Spleen (tissue), 11 donors: ENCODE results near the gene RALBP1. TPM values are rescaled to one million over a fixed set of nuclear protein-coding genes. Genes with fewer than 3 reads are reported as not detected.

Experiments used
- DNase-seq: peaks from one replicate; pipeline ENCODE4 v3.0.0-alpha.2; 2020
- H3K27ac ChIP-seq, 8 donors: fragments of 200-600 bp; sonication (generic) in 7 of 8; 1 replicate in 4 of 8; 2 replicates in 4 of 8; pipeline versions ENCODE4 v1.5.0 to v1.8.0; 2016 to 2021; ENCODE audit warnings: inconsistent platforms in 4 of 8, mild to moderate bottlenecking in 4 of 8, moderate library complexity in 1 of 8
- H3K27me3 ChIP-seq, 7 donors: fragments of 200-600 bp; sonication (generic) in 6 of 7; replicated peaks in 1 of 7; 1 replicate in 4 of 7; 2 replicates in 3 of 7; pipeline versions ENCODE4 v1.5.0 to v1.8.0; 2016 to 2021; ENCODE audit warnings: inconsistent platforms in 3 of 7, mild to moderate bottlenecking in 1 of 7
- H3K36me3 ChIP-seq, 6 donors: fragments of 200-600 bp; sonication (generic) in 5 of 6; 1 replicate in 4 of 6; 2 replicates in 2 of 6; pipeline versions ENCODE4 v1.5.0 to v1.8.0; 2016 to 2021; ENCODE audit warnings: inconsistent platforms in 2 of 6
- H3K4me1 ChIP-seq, 6 donors: fragments of 200-600 bp; sonication (generic) in 5 of 6; 1 replicate in 3 of 6; 2 replicates in 3 of 6; pipeline versions ENCODE4 v1.5.0 to v1.8.0; 2016 to 2021; ENCODE audit warnings: inconsistent platforms in 3 of 6
- H3K4me3 ChIP-seq, 8 donors: fragments of 200-600 bp; sonication (generic) in 7 of 8; 1 replicate in 4 of 8; 2 replicates in 4 of 8; pipeline versions ENCODE4 v1.5.0 to v1.8.0; 2016 to 2021; ENCODE audit warnings: inconsistent platforms in 4 of 8, mild to moderate bottlenecking in 4 of 8, moderate library complexity in 2 of 8
- H3K9me3 ChIP-seq, 8 donors: fragments of 200-600 bp; sonication (generic) in 7 of 8; 1 replicate in 4 of 8; 2 replicates in 4 of 8; pipeline versions ENCODE4 v1.5.0 to v1.8.0; 2016 to 2021; ENCODE audit warnings: inconsistent platforms in 4 of 8
- CTCF ChIP-seq, 11 experiments: fragments of 200-600 bp in 7 of 11; fragments of 450-650 bp in 4 of 11; sonication (generic) in 4 of 11; IDR thresholded peaks in 8 of 11; conservative IDR thresholded peaks in 3 of 11; 1 replicate in 7 of 11; 2 replicates in 4 of 11; pipeline versions ENCODE4 v1.4.0 to v1.8.0; 2016 to 2021; ENCODE audit warnings: antibody characterized with exemption in 11 of 11, inconsistent platforms in 4 of 11, mild to moderate bottlenecking in 1 of 11
- POLR2A ChIP-seq, 3 donors: fragments of 450-650 bp; IDR thresholded peaks; one replicate each; pipeline ENCODE4 v1.5.1; 2017; ENCODE audit warnings: antibody characterized with exemption in 3 of 3, mild to moderate bottlenecking in 1 of 3
- POLR2AphosphoS5 ChIP-seq, 3 donors: sonication (generic); formaldehyde crosslinking; IDR thresholded peaks; one replicate each; pipeline ENCODE4 v1.5.1; 2017; ENCODE audit warnings: antibody characterized with exemption in 3 of 3
- WGBS, 5 donors: extraction: QIAGEN DNeasy Blood & Tissue Kit in 3 of 5; methylation state at CpG; one replicate each; pipeline versions ENCODE4 v1.1.5 to v1.1.7; 2013 to 2018; 5-methylcytosine and 5-hydroxymethylcytosine counted together
- intact Hi-C: fragments of 100-400 bp; cut with DNase I; formaldehyde crosslinking; loops from one replicate; pipeline ENCODE4 v1.15.0; 2023; ENCODE audit warnings: low total_unique reads
- polyA plus RNA-seq, 3 donors: library from polyadenylated mRNA; stranded (reverse); fragments of 200-250 nt; gene quantifications; one replicate each; pipeline ENCODE4 v1.2.1, GENCODE V29; 2013
- total RNA-seq, 7 donors: library from RNA; depleted of rRNA in 3 of 7; stranded (reverse); fragments of >200 nt in 3 of 7; fragmentation: NEBNext Ultra II Directional in 4 of 7; extraction: Animal tissue kit (Norgen Biotek cat#: 25700) in 4 of 7; gene quantifications; one replicate each; pipeline versions ENCODE4 v1.1.0 to v1.2.1, GENCODE V29; 2016 to 2021
- donor health status: healthy with polysubstance abuse.
- donor health status: DM: no; HTN: no; CAD: no; lungs with moderate emphysema.
- donor health status: DM: no; HTN: no; CAD: no.
- donor health status: Bipolar disorder and iron deficiency.
- donor health status: healthy.
- donor health status: DM: no; HTN: no; CAD: no.
- donor health status: DM: yes; HTN: yes; CAD: no.

RALBP1 gene
- total and polyA plus RNA-seq, 10 donors: 13.6 to 76.4 (median 50.0) TPM

GRCh38 chr18:9506046-9506792 is 30.9 kb downstream of the RALBP1 start:
- intact Hi-C loops: no loop called here
- 79 to 90% (median 89%) methylated on average over 4 of the region's 4 CpGs for WGBS, 5 donors
- H3K9me3 ChIP-seq: peaks cover 0 to 27% (median 22%) of the 10 kb centered on the region in 8 donors
- TF ChIP-seq POLR2A (IDR thresholded peaks at IDR 0.05): no peak
- TF ChIP-seq POLR2AphosphoS5 (IDR thresholded peaks at IDR 0.05): no peak
- no peak for TF ChIP-seq CTCF (IDR thresholded peaks at IDR 0.05 in 8 of 11, conservative IDR thresholded peaks at IDR 0.05 in 3 of 11)
- no peak overlapping the region for H3K27ac ChIP-seq
- H3K4me1 ChIP-seq: peaks cover 0 to 21% (median 0%) of the 10 kb centered on the region in 6 donors
- peaks cover 0 to 16% (median 0%) of the 10 kb centered on the region in 6 donors for H3K36me3 ChIP-seq
- H3K27me3 ChIP-seq: no peaks in the 10 kb centered on the region
- H3K4me3 ChIP-seq: no peak overlapping the region
- DNase-seq: no peak

GRCh38 chr18:9507565-9508088 is 32.3 kb downstream of the RALBP1 start:
- H3K27me3 ChIP-seq: no peaks in the 10 kb centered on the region
- peaks cover 0 to 21% (median 0%) of the 10 kb centered on the region in 6 donors for H3K4me1 ChIP-seq
- H3K27ac ChIP-seq: no peak overlapping the region
- peaks cover 0 to 4% (median 0%) of the 10 kb centered on the region in 6 donors for H3K36me3 ChIP-seq
- intact Hi-C loops: no loop called here
- peaks cover 0 to 15% (median 13%) of the 10 kb centered on the region in 8 donors for H3K9me3 ChIP-seq
- TF ChIP-seq POLR2A (IDR thresholded peaks at IDR 0.05) (no peak), CTCF (IDR thresholded peaks at IDR 0.05 in 8 of 11, conservative IDR thresholded peaks at IDR 0.05 in 3 of 11) (no peak), POLR2AphosphoS5 (IDR thresholded peaks at IDR 0.05) (no peak)
- DNase-seq: no peak
- WGBS, 5 donors: 75 to 92% (median 81%) methylated on average over 2 of the region's 2 CpGs
- no peak overlapping the region for H3K4me3 ChIP-seq

GRCh38 chr18:9508446-9509025 is 33.2 kb downstream of the RALBP1 start:
- TF ChIP-seq POLR2AphosphoS5 (IDR thresholded peaks at IDR 0.05): no peak
- no peak for TF ChIP-seq POLR2A (IDR thresholded peaks at IDR 0.05)
- TF ChIP-seq CTCF (IDR thresholded peaks at IDR 0.05 in 8 of 11, conservative IDR thresholded peaks at IDR 0.05 in 3 of 11): no peak
- Histone ChIP-seq H3K9me3 (peaks cover 0 to 6% (median 4%) of the 10 kb centered on the region in 8 donors), H3K36me3 (peaks cover 0 to 9% (median 5%) of the 10 kb centered on the region in 6 donors), H3K4me1 (peaks cover 0 to 21% (median 0%) of the 10 kb centered on the region in 6 donors), H3K4me3 (no peak overlapping the region), H3K27me3 (no peaks in the 10 kb centered on the region), H3K27ac (no peak overlapping the region)
- no peak for DNase-seq
- intact Hi-C loops: no loop called here
- WGBS, 5 donors: 66 to 74% (median 71%) methylated on average over 2 of the region's 2 CpGs
